SK-N-SH (cell line): Measurements from ENCODE around the gene NPIPB2. TPM values are rescaled to one million over a fixed set of nuclear protein-coding genes. Genes with fewer than 3 reads are reported as not detected.
A peak's percentile ranks its signal among the peaks of the same experiment; 100 is the strongest.
"Not testable (repeated sequence)": the region's sequence is repeated elsewhere in the genome, so short reads cannot be mapped to it uniquely, and the experiment has no call there.

ENCODE experiments used
- CTCF ChIA-PET: fragments of 300-600, 350-600 bp; formaldehyde crosslinking; extraction: SDS; loops from one replicate; lab custom pipeline; 2021; lab: Yijun Ruan, JAX
- POLR2A ChIA-PET: fragments of 350-600 bp; sonication (Branson Sonifier 250); formaldehyde crosslinking; extraction: SDS; loops from one replicate; lab custom pipeline; 2020; ENCODE audit warnings: antibody characterized with exemption, inconsistent platforms; lab: Yijun Ruan, JAX
- DNase-seq: peaks from one replicate; pipeline ENCODE4 v3.0.0; 2012
- H2AFZ ChIP-seq: fragments of 200-600 bp; sonication (generic); 2 replicates; pipeline ENCODE4 v1.8.1; 2016; ENCODE audit warnings: antibody characterized with exemption, mild to moderate bottlenecking, low read depth
- H3F3A ChIP-seq: fragments of 200-600 bp; sonication (generic); replicated peaks from 2 replicates; pipeline ENCODE3; 2016; ENCODE audit warnings: antibody characterized with exemption, mild to moderate bottlenecking; ENCODE audit not compliant: insufficient read depth
- H3K27ac ChIP-seq, 2 experiments: fragments of 200-500 bp in 1 of 2; fragments of 200-600 bp in 1 of 2; sonication (Bioruptor generic) in 1 of 2; sonication (generic), shearing (Covaris generic) in 1 of 2; 2 replicates each; pipeline versions ENCODE4 v1.5.1 to v1.6.1; 2014 to 2016; ENCODE audit warnings: low read depth in 2 of 2, inconsistent platforms in 1 of 2, low read length in 1 of 2, mild to moderate bottlenecking in 1 of 2, mixed read lengths in 1 of 2
- H3K27me3 ChIP-seq: fragments of 200-600 bp; sonication (generic), shearing (Covaris generic); 2 replicates; pipeline ENCODE4 v1.6.1; 2016; ENCODE audit warnings: mixed run types; ENCODE audit not compliant: insufficient read depth
- H3K36me3 ChIP-seq, 2 experiments: fragments of 200-500 bp in 1 of 2; fragments of 200-600 bp in 1 of 2; sonication (Bioruptor generic) in 1 of 2; sonication (generic) in 1 of 2; replicated peaks in 1 of 2; 2 replicates each; pipeline versions ENCODE3 to v1.5.1; 2014 to 2016; ENCODE audit warnings: low read length in 1 of 2, mild to moderate bottlenecking in 1 of 2; ENCODE audit not compliant: insufficient read depth in 2 of 2, control insufficient read depth in 1 of 2
- H3K4me1 ChIP-seq, 2 experiments: fragments of 200-500 bp in 1 of 2; fragments of 200-600 bp in 1 of 2; sonication (Bioruptor generic) in 1 of 2; sonication (generic), shearing (Covaris generic) in 1 of 2; 2 replicates each; pipeline versions ENCODE4 v1.5.1 to v1.6.1; 2014 to 2016; ENCODE audit warnings: low read depth in 1 of 2, low read length in 1 of 2, mixed run types in 1 of 2; ENCODE audit not compliant: insufficient read depth in 2 of 2, control insufficient read depth in 1 of 2
- H3K4me2 ChIP-seq: fragments of 200-600 bp; sonication (generic), shearing (Covaris generic); 2 replicates; pipeline ENCODE4 v1.6.1; 2017; ENCODE audit warnings: mixed run types
- H3K4me3 ChIP-seq, 2 experiments: fragments of 200-500 bp in 1 of 2; fragments of 200-600 bp in 1 of 2; sonication (Bioruptor generic) in 1 of 2; sonication (generic), shearing (Covaris generic) in 1 of 2; 2 replicates each; pipeline versions ENCODE4 v1.5.1 to v1.8.1; 2014 to 2016; ENCODE audit warnings: low read depth in 2 of 2, inconsistent platforms in 1 of 2, low read length in 1 of 2, mild to moderate bottlenecking in 1 of 2, mixed read lengths in 1 of 2, moderate library complexity in 1 of 2
- H3K79me2 ChIP-seq: fragments of 200-600 bp; sonication (generic); 2 replicates; pipeline ENCODE4 v1.8.1; 2017; ENCODE audit warnings: mild to moderate bottlenecking; ENCODE audit not compliant: insufficient read depth
- H3K9ac ChIP-seq: fragments of 200-600 bp; sonication (generic); 2 replicates; pipeline ENCODE4 v1.6.1; 2017; ENCODE audit warnings: mixed run types
- H3K9me2 ChIP-seq: fragments of 200-600 bp; sonication (generic); 2 replicates; pipeline ENCODE4 v1.6.1; 2017; ENCODE audit warnings: mixed run types
- H3K9me3 ChIP-seq: fragments of 200-600 bp; sonication (generic); 2 replicates; pipeline ENCODE4 v1.6.1; 2017; ENCODE audit warnings: mixed run types, mild to moderate bottlenecking, moderate library complexity
- H4K20me1 ChIP-seq: fragments of 200-600 bp; sonication (generic); 2 replicates; pipeline ENCODE4 v1.6.1; 2017; ENCODE audit warnings: mild to moderate bottlenecking, mixed run types; ENCODE audit not compliant: insufficient read depth
- EP300 ChIP-seq, 2 experiments: IDR thresholded peaks; 2 replicates each; pipeline versions ENCODE4 v1.4.0 to v1.6.1; 2012; ENCODE audit warnings: borderline replicate concordance in 1 of 2, low read depth in 1 of 2, low read length in 1 of 2
- IRF3 ChIP-seq: fragments of 150-350 bp; IDR thresholded peaks from 2 replicates; pipeline ENCODE4 v1.6.1; 2016; ENCODE audit warnings: mild to moderate bottlenecking, low read depth, low read length
- MEF2A ChIP-seq: IDR thresholded peaks from 2 replicates; pipeline ENCODE4 v1.4.0; 2012; ENCODE audit warnings: low read depth, borderline replicate concordance
- NFIC ChIP-seq: IDR thresholded peaks from 2 replicates; pipeline ENCODE4 v1.4.0; 2012; ENCODE audit warnings: borderline replicate concordance
- PBX3 ChIP-seq: IDR thresholded peaks from 2 replicates; pipeline ENCODE4; 2012
- RAD21 ChIP-seq: IDR thresholded peaks from 2 replicates; pipeline ENCODE4 v1.6.1; 2012; ENCODE audit warnings: mild to moderate bottlenecking, low read length
- TCF12 ChIP-seq: IDR thresholded peaks from 2 replicates; pipeline ENCODE4 v1.4.0; 2012
- USF2 ChIP-seq: fragments of 150-350 bp; IDR thresholded peaks from 2 replicates; pipeline ENCODE4 v1.6.1; 2017; ENCODE audit warnings: antibody characterized with exemption, low read length, low read depth, borderline replicate concordance
- ZBTB33 ChIP-seq: IDR thresholded peaks from 2 replicates; pipeline ENCODE4 v1.4.0; 2012; ENCODE audit warnings: low read depth, borderline replicate concordance
- WGBS: methylation state at CpG from one replicate; pipeline ENCODE4 v1.1.6; 2017; ENCODE audit warnings: low lambda C conversion rate; 5-methylcytosine and 5-hydroxymethylcytosine counted together
- polyA plus RNA-seq, 3 experiments: library from polyadenylated mRNA; depleted of rRNA; stranded (reverse); fragments of >200 nt; gene quantifications; 2 replicates each; pipeline ENCODE4 v1.2.3, GENCODE V29; 2012

NPIPB2 gene
- polyA plus RNA-seq, 1 of the 3 experiments (the other 2 are of a cell fraction) = 9.3 TPM

- POLR2A ChIA-PET, H3F3A ChIP-seq, H3K9ac ChIP-seq, H4K20me1 ChIP-seq, H3K27ac ChIP-seq, H3K4me1 ChIP-seq, H3K9me2 ChIP-seq, H3K79me2 ChIP-seq, H3K4me2 ChIP-seq, H3K36me3 ChIP-seq, DNase-seq, H3K27me3 ChIP-seq, H3K9me3 ChIP-seq, CTCF ChIA-PET, H2AFZ ChIP-seq, H3K4me3 ChIP-seq: not testable (repeated sequence)
- WGBS = 84% methylated on average over 10 of the region's 10 CpGs
Measured at GRCh38 chr16:11924046-11924445, 17.8 kb downstream of the NPIPB2 start.

- no peaks in the 10 kb centered on the region for H3K27me3 ChIP-seq
- H3K9ac ChIP-seq = peak overlapping the region; percentile 62; the same call in 1 of the 2 replicates
- peak overlapping the region; percentile 45 to 68; a peak in 3 of 4 replicates for H3K27ac ChIP-seq
- WGBS = 63% methylated on average over 13 of the region's 13 CpGs
- H3K4me2 ChIP-seq = peak overlapping the region; percentile 84
- H2AFZ ChIP-seq = peak overlapping the region; percentile 98
- ChIA-PET CTCF (interaction anchor here (1.0 kb wide), 1 partner anchor 151 kb away, joined by 4 read pairs; no protein-coding TSS in a partner anchor), POLR2A (interaction anchor here (0.6 to 1.0 kb wide), 2 partner anchors 74 to 151 kb away, joined by 3 read pairs; no protein-coding TSS in a partner anchor)
- H3K9me2 ChIP-seq = no peaks in the 10 kb centered on the region
- no peaks in the 10 kb centered on the region for H3K9me3 ChIP-seq
- H3K4me3 ChIP-seq = peak overlapping the region; percentile 57 to 66
- TF ChIP-seq NFIC = no peak
- no peak for TF ChIP-seq RAD21
- TF ChIP-seq PBX3 = no peak
- no peak for TF ChIP-seq ZBTB33
- no peak for TF ChIP-seq USF2
- TF ChIP-seq MEF2A = no peak
- no peak for TF ChIP-seq TCF12
- no peak for TF ChIP-seq EP300 (IDR thresholded peaks at IDR 0.05; ENCODE audit: borderline replicate concordance in 1 of 2, low read depth in 1 of 2, low read length in 1 of 2)
- no peak for TF ChIP-seq IRF3
- peaks cover 7% of the 10 kb centered on the region for H3F3A ChIP-seq
- no peak for DNase-seq
- peaks cover 39% of the 10 kb centered on the region for H3K79me2 ChIP-seq
- H3K4me1 ChIP-seq = peaks cover 17 to 18% of the 10 kb centered on the region in 2 experiments; a peak in 3 of 4 replicates
- H4K20me1 ChIP-seq = peaks cover 31% of the 10 kb centered on the region
- peaks cover 0 to 6% of the 10 kb centered on the region in 2 experiments for H3K36me3 ChIP-seq
Measured at GRCh38 chr16:11916524-11917285, 25.1 kb downstream of the NPIPB2 start.
